H1 (cell line): ENCODE results near the gene ASTN2. TPM values are rescaled to one million over a fixed set of nuclear protein-coding genes. Genes with fewer than 3 reads are reported as not detected.

Experiments
- CTCF ChIA-PET: fragments of 300-600 bp; sonication (Branson Sonifier 250); formaldehyde crosslinking; loops from one replicate; lab custom pipeline; 2021; ENCODE audit not compliant: partially characterized antibody; lab: Charles Lee
- POLR2A ChIA-PET: fragments of 300-600 bp; sonication (Branson Sonifier 250); formaldehyde crosslinking; loops from one replicate; lab custom pipeline; 2021; ENCODE audit warnings: inconsistent platforms; ENCODE audit not compliant: partially characterized antibody; lab: Charles Lee
- DNase-seq, 2 experiments: peaks; one replicate each; pipeline versions ENCODE4 v3.0.0 to v3.0.0-alpha.2; 2010 to 2022; ENCODE audit warnings: low spot score in 2 of 2, low read depth in 1 of 2, mixed read lengths in 1 of 2
- FAIRE-seq: peaks from 2 replicates; lab custom pipeline; 2011; peaks lifted over from hg19 to GRCh38; lab: Jason Lieb, UNC
- H2AFZ ChIP-seq: 2 replicates; pipeline ENCODE4 v1.8.1; 2012; ENCODE audit warnings: low read length, inconsistent platforms
- H2AK5ac ChIP-seq: 2 replicates; pipeline ENCODE4 v1.6.1; 2013; ENCODE audit warnings: low read depth, low read length
- H2BK120ac ChIP-seq: replicated peaks from 2 replicates; pipeline ENCODE3; 2013; ENCODE audit warnings: low read depth, low read length, inconsistent platforms
- H2BK12ac ChIP-seq: 2 replicates; pipeline ENCODE4 v1.6.1; 2013; ENCODE audit warnings: low read depth, low read length
- H2BK15ac ChIP-seq: 2 replicates; pipeline ENCODE4 v1.6.1; 2013; ENCODE audit warnings: low read length
- H2BK20ac ChIP-seq: 2 replicates; pipeline ENCODE4 v1.6.1; 2013; ENCODE audit warnings: low read length
- H2BK5ac ChIP-seq: 2 replicates; pipeline ENCODE4 v1.6.1; 2013; ENCODE audit warnings: low read depth, low read length
- H3K14ac ChIP-seq: 2 replicates; pipeline ENCODE4 v1.6.1; 2013; ENCODE audit warnings: inconsistent platforms; ENCODE audit not compliant: insufficient read length
- H3K18ac ChIP-seq: 2 replicates; pipeline ENCODE4 v1.6.1; 2013; ENCODE audit warnings: low read length; ENCODE audit errors: extremely low read depth
- H3K23ac ChIP-seq: 2 replicates; pipeline ENCODE4 v1.6.1; 2013; ENCODE audit warnings: inconsistent platforms; ENCODE audit not compliant: insufficient read length
- H3K23me2 ChIP-seq: 2 replicates; pipeline ENCODE4 v1.6.1; 2013; ENCODE audit warnings: low read depth, low read length
- H3K27ac ChIP-seq: 2 replicates; pipeline ENCODE4 v1.6.1; 2011; ENCODE audit warnings: low read depth, low read length, inconsistent platforms
- H3K27me3 ChIP-seq, 4 experiments: replicated peaks in 1 of 4; 1 replicate in 1 of 4; 2 replicates in 3 of 4; pipeline versions ENCODE4 v1.6.1 to v1.8.1; 2011 to 2013; ENCODE audit warnings: low read length in 3 of 4, mild to moderate bottlenecking in 3 of 4, inconsistent platforms in 2 of 4, mixed read lengths in 2 of 4, moderate library complexity in 1 of 4; ENCODE audit not compliant: control insufficient read depth in 3 of 4, insufficient read depth in 3 of 4; ENCODE audit errors: extremely low read depth in 1 of 4
- H3K36me3 ChIP-seq, 4 experiments: 2 replicates each; pipeline versions ENCODE4 v1.6.1 to v1.8.1; 2011 to 2013; ENCODE audit warnings: mild to moderate bottlenecking in 4 of 4, low read length in 3 of 4, moderate library complexity in 2 of 4, control low read depth in 1 of 4, inconsistent platforms in 1 of 4; ENCODE audit not compliant: insufficient read depth in 4 of 4, control insufficient read depth in 2 of 4
- H3K4ac ChIP-seq: replicated peaks from 2 replicates; pipeline ENCODE3; 2013; ENCODE audit warnings: low read length, low read depth, mixed read lengths, inconsistent platforms; ENCODE audit not compliant: insufficient read length
- H3K4me1 ChIP-seq, 4 experiments: replicated peaks in 1 of 4; 1 replicate in 1 of 4; 2 replicates in 3 of 4; pipeline versions ENCODE4 v1.6.1 to v1.8.1; 2011 to 2013; ENCODE audit warnings: low read length in 3 of 4, inconsistent platforms in 2 of 4, mixed read lengths in 1 of 4; ENCODE audit not compliant: insufficient read depth in 4 of 4, control insufficient read depth in 3 of 4
- H3K4me2 ChIP-seq, 2 experiments: 2 replicates each; pipeline versions ENCODE4 v1.6.1 to v1.8.1; 2011 to 2013; ENCODE audit warnings: low read depth in 2 of 2, low read length in 2 of 2, control low read depth in 1 of 2, inconsistent platforms in 1 of 2, mild to moderate bottlenecking in 1 of 2; ENCODE audit not compliant: insufficient read depth in 1 of 2
- H3K4me3 ChIP-seq, 4 experiments: fragments of 200-600, 300-600 bp in 1 of 4; sonication (generic), shearing (Covaris generic), sonication (Bioruptor Twin) in 1 of 4; 2 replicates each; pipeline versions ENCODE4 v1.5.1 to v1.8.1; 2011 to 2016; ENCODE audit warnings: low read length in 4 of 4, low read depth in 3 of 4, control low read depth in 2 of 4, inconsistent platforms in 2 of 4, mild to moderate bottlenecking in 2 of 4, mixed read lengths in 1 of 4, moderate library complexity in 1 of 4; ENCODE audit not compliant: insufficient read depth in 2 of 4; ENCODE audit errors: extremely low read depth in 1 of 4
- H3K56ac ChIP-seq: replicated peaks from 2 replicates; pipeline ENCODE3; 2013; ENCODE audit warnings: low read depth, mild to moderate bottlenecking, mixed read lengths, low read length, inconsistent platforms; ENCODE audit not compliant: insufficient read length
- H3K79me1 ChIP-seq: 2 replicates; pipeline ENCODE4 v1.6.1; 2013; ENCODE audit warnings: low read depth, low read length, control low read depth
- H3K79me2 ChIP-seq, 2 experiments: 2 replicates each; pipeline versions ENCODE4 v1.6.1 to v1.8.1; 2012 to 2013; ENCODE audit warnings: low read length in 2 of 2, mild to moderate bottlenecking in 2 of 2, inconsistent platforms in 1 of 2; ENCODE audit not compliant: insufficient read depth in 2 of 2, control insufficient read depth in 1 of 2
- H3K9ac ChIP-seq, 4 experiments: replicated peaks in 1 of 4; 1 replicate in 1 of 4; 2 replicates in 3 of 4; pipeline versions ENCODE4 v1.6.1 to v1.8.1; 2011 to 2013; ENCODE audit warnings: low read depth in 3 of 4, low read length in 3 of 4, control low read depth in 2 of 4, mild to moderate bottlenecking in 2 of 4, moderate library complexity in 2 of 4, inconsistent platforms in 1 of 4; ENCODE audit errors: extremely low read depth in 1 of 4
- H3K9me3 ChIP-seq, 2 experiments: 2 replicates each; pipeline versions ENCODE4 v1.6.1 to v1.8.1; 2012 to 2013; ENCODE audit warnings: mild to moderate bottlenecking in 2 of 2, moderate library complexity in 2 of 2, control low read depth in 1 of 2, inconsistent platforms in 1 of 2, low read depth in 1 of 2, low read length in 1 of 2, mixed read lengths in 1 of 2; ENCODE audit not compliant: insufficient read depth in 2 of 2
- H4K20me1 ChIP-seq, 2 experiments: replicated peaks in 1 of 2; 2 replicates each; pipeline versions ENCODE3 to v1.8.1; 2011 to 2013; ENCODE audit warnings: inconsistent platforms in 2 of 2, low read length in 2 of 2, mild to moderate bottlenecking in 1 of 2; ENCODE audit not compliant: insufficient read depth in 2 of 2, control insufficient read depth in 1 of 2
- H4K5ac ChIP-seq: 2 replicates; pipeline ENCODE4 v1.6.1; 2013; ENCODE audit warnings: low read length, low read depth, mixed read lengths, inconsistent platforms; ENCODE audit not compliant: insufficient read length
- H4K8ac ChIP-seq: 2 replicates; pipeline ENCODE4 v1.8.0; 2013; ENCODE audit warnings: mild to moderate bottlenecking, moderate library complexity, low read length, inconsistent platforms; ENCODE audit not compliant: insufficient read depth; ENCODE audit errors: extremely low read depth
- H4K91ac ChIP-seq: replicated peaks from 2 replicates; pipeline ENCODE3; 2013; ENCODE audit warnings: low read length, mixed read lengths, inconsistent platforms; ENCODE audit not compliant: insufficient read length
- JUND ChIP-seq: IDR thresholded peaks from 2 replicates; pipeline ENCODE4 v1.6.1; 2011; ENCODE audit warnings: mild to moderate bottlenecking, improper control_type of control experiment, low read length
- KDM1A ChIP-seq: fragments of 200-600, 300-600 bp; sonication (generic); IDR thresholded peaks from 2 replicates; pipeline ENCODE4 v1.7.1; 2016; ENCODE audit warnings: mild to moderate bottlenecking, low read length, borderline replicate concordance
- WGBS, 2 experiments: shearing (Covaris generic) in 1 of 2; methylation state at CpG; one replicate each; pipeline versions ENCODE4 v1.1.6 to v1.1.7; 2013 to 2015; ENCODE audit warnings: low lambda C conversion rate in 2 of 2, mixed read lengths in 2 of 2, inconsistent platforms in 1 of 2, low coverage in 1 of 2, missing lambda C conversion rate in 1 of 2; ENCODE audit not compliant: insufficient replicate concordance in 2 of 2, insufficient coverage in 1 of 2, insufficient read length in 1 of 2; ENCODE audit errors: extremely low coverage in 1 of 2, missing lambda C conversion rate in 1 of 2; 5-methylcytosine and 5-hydroxymethylcytosine counted together
- polyA plus RNA-seq, 7 experiments: library from polyadenylated mRNA; depleted of rRNA in 3 of 7; stranded (reverse) in 5 of 7; unstranded in 2 of 7; fragments of >200 nt in 5 of 7; fragments of 200-250 nt in 2 of 7; gene quantifications; 1 replicate in 5 of 7; 2 replicates in 1 of 7; 4 replicates in 1 of 7; pipeline versions ENCODE4 v1.2.1 to v1.2.3, GENCODE V29; 2011 to 2013; ENCODE audit warnings: missing spikeins in 2 of 7, mixed read lengths in 2 of 7
- total RNA-seq: library from RNA; stranded (reverse); fragmentation: NEBNext Ultra II Directional; extraction: Animal tissue kit (Norgen Biotek cat#: 25700); gene quantifications from 2 replicates; pipeline ENCODE4 v1.2.1, GENCODE V29; 2021

Gene ASTN2
- total and polyA plus RNA-seq, 2 of the 8 experiments (the other 6 are each of a cell fraction or from before 2014, with no cell fraction given) = 8.2 to 13.7 TPM

DNA sequence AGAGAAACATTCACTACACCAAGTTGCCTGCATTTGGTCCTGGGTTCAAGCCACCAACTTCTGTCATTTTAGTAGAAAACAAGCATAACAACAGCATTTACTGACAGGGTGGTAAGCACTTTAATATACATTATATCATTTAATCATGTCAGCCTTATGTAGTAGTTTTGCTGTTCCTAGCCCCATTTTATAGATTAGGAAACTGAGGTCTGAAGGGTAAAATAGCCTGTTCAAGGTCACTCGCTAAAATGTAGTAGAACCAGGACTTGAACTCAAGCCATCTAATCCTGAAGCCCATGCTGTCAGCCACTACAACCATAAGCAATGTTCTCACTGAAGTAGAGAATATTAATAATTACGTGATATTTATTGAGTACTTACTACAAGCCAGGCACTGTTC, 787.4 kb downstream of the ASTN2 start:
- no peak overlapping the region for H3K4ac ChIP-seq
- no peak overlapping the region for H4K91ac ChIP-seq
- H2BK5ac ChIP-seq = no peak overlapping the region
- no peak overlapping the region for H4K5ac ChIP-seq
- H3K4me1 ChIP-seq = peaks cover 0 to 10% (median 4%) of the 10 kb centered on the region in 4 experiments; a peak in 4 of 7 replicates
- H3K56ac ChIP-seq = no peak overlapping the region
- no peak overlapping the region for H3K4me2 ChIP-seq
- ChIA-PET POLR2A (no interaction called here), CTCF (interaction anchor here (0.8 to 3.0 kb wide), 3 partner anchors 19 to 42 kb away, joined by 3 to 10 read pairs (median 3); no protein-coding TSS in a partner anchor)
- H3K27me3 ChIP-seq = no peaks in the 10 kb centered on the region
- H2BK20ac ChIP-seq = no peak overlapping the region
- H3K23me2 ChIP-seq = no peaks in the 10 kb centered on the region
- no peaks in the 10 kb centered on the region for H3K36me3 ChIP-seq
- no peaks in the 10 kb centered on the region for H3K79me2 ChIP-seq
- H3K14ac ChIP-seq = no peak overlapping the region
- H3K9me3 ChIP-seq = no peaks in the 10 kb centered on the region
- no peak overlapping the region for H3K4me3 ChIP-seq
- H4K8ac ChIP-seq = no peak overlapping the region
- no peak for FAIRE-seq
- H2BK15ac ChIP-seq = no peak overlapping the region
- H2AK5ac ChIP-seq = no peak overlapping the region
- TF ChIP-seq JUND (no peak), KDM1A (peak; percentile 53; the same call in 1 of the 2 replicates)
- no peak overlapping the region for H3K23ac ChIP-seq
- H3K27ac ChIP-seq = no peak overlapping the region
- no peak overlapping the region for H2BK12ac ChIP-seq
- no peak overlapping the region for H2BK120ac ChIP-seq
- H3K79me1 ChIP-seq = no peaks in the 10 kb centered on the region
- 95% methylated on average over 2 of the region's 2 CpGs; no CpG with 5 or more reads in 1 of the 2 experiments for WGBS, 2 experiments
- no peaks in the 10 kb centered on the region for H4K20me1 ChIP-seq
- no peak overlapping the region for H3K18ac ChIP-seq
- DNase-seq = no peak
- no peak overlapping the region for H3K9ac ChIP-seq
- H2AFZ ChIP-seq = no peak overlapping the region
